ENCODE data around the gene CDH13. TPM values are rescaled to one million over a fixed set of nuclear protein-coding genes. Genes with fewer than 3 reads are reported as not detected.

The CDH13 gene
- total and polyA plus RNA-seq, 2 donors (not counting 3 experiments of a cell fraction or from before 2014, with no cell fraction given): 96.6 to 124 TPM

GRCh38 chr16:83215406-83216001 is 588.7 kb downstream of the CDH13 start:
- Histone ChIP-seq H3K4me2 (ENCODE audit: insufficient read depth, low read length) (no peak overlapping the region), H3K9ac (replicated peaks; ENCODE audit: extremely low read depth, insufficient read depth, low read length) (no peak overlapping the region), H3K4me1 (ENCODE audit: control insufficient read depth, extremely low read depth, insufficient read depth, low read length) (no peaks in the 10 kb centered on the region), H3K9me3 (replicated peaks; ENCODE audit: control insufficient read depth, insufficient read depth, low read length) (no peaks in the 10 kb centered on the region), H3K36me3 (ENCODE audit: control insufficient read depth in 2 of 2, extremely low read depth in 1 of 2, insufficient read depth in 2 of 2, low read length in 2 of 2) (no peaks in the 10 kb centered on the region), H3K4me3 (replicated peaks in 1 of 3; ENCODE audit: insufficient read depth in 1 of 3, low read depth in 1 of 3, low read length in 3 of 3) (no peak overlapping the region), H3K27ac (ENCODE audit: insufficient read depth, low read depth, low read length) (no peak overlapping the region), H3K79me2 (ENCODE audit: control insufficient read depth, insufficient read depth, low read length) (no peaks in the 10 kb centered on the region), H2AFZ (ENCODE audit: low read depth, low read length) (no peak overlapping the region), H4K20me1 (replicated peaks; ENCODE audit: control insufficient read depth, extremely low read depth, insufficient read depth, low read length) (no peaks in the 10 kb centered on the region), H3K27me3 (ENCODE audit: control insufficient read depth in 2 of 2, insufficient read depth in 2 of 2, low read length in 2 of 2) (no peaks in the 10 kb centered on the region), H3K9me1 (replicated peaks; ENCODE audit: control insufficient read depth, extremely low read depth, insufficient read depth, low read length) (no peaks in the 10 kb centered on the region)
- TF ChIP-seq EZH2 (IDR thresholded peaks at IDR 0.05; ENCODE audit: borderline replicate concordance, low read depth, low read length, severe bottlenecking): no peak
- peak; percentile 74 to 78 for TF ChIP-seq CTCF (IDR thresholded peaks at IDR 0.05; ENCODE audit: extremely low read depth in 1 of 2, insufficient read depth in 1 of 2, low read depth in 1 of 2, low read length in 2 of 2)
- no peak for TF ChIP-seq FOS (IDR thresholded peaks at IDR 0.05; ENCODE audit: borderline replicate concordance, insufficient read depth, low read length)
- dilution Hi-C loops (cut with MboI; ENCODE audit: extremely low pct_ligation_motif_present, low sequenced_read_pairs) (no loop called here), intact Hi-C loops (cut with micrococcal nuclease) (loop anchor here (1.0 to 5.0 kb wide), 12 partner anchors 102 to 952 kb away; partner anchors contain the start of gene CDH13)
- DNase-seq (ENCODE audit: low read depth, low spot score): peak; percentile 48
- CTCF ChIA-PET: interaction anchor here (0.6 to 5.8 kb wide), 35 partner anchors 12 to 985 kb away, joined by 3 to 62 read pairs (median 4); no protein-coding TSS in a partner anchor
- BruUV-seq (replicated peaks): no TSS peak
- POLR2A ChIA-PET: no interaction called here
- FAIRE-seq: peak; percentile 71

GRCh38 chr16:83219285-83219684 is 592.5 kb downstream of the CDH13 start:
- DNase-seq (ENCODE audit: low read depth, low spot score): no peak
- H3K4me1 ChIP-seq (ENCODE audit: control insufficient read depth, extremely low read depth, insufficient read depth, low read length): no peaks in the 10 kb centered on the region
- H4K20me1 ChIP-seq (replicated peaks; ENCODE audit: control insufficient read depth, extremely low read depth, insufficient read depth, low read length): no peaks in the 10 kb centered on the region
- no peaks in the 10 kb centered on the region for H3K79me2 ChIP-seq (ENCODE audit: control insufficient read depth, insufficient read depth, low read length)
- no peak overlapping the region for H3K27ac ChIP-seq (ENCODE audit: insufficient read depth, low read depth, low read length)
- dilution Hi-C loops (cut with MboI; ENCODE audit: extremely low pct_ligation_motif_present, low sequenced_read_pairs): no loop called here
- no peaks in the 10 kb centered on the region for H3K36me3 ChIP-seq (ENCODE audit: control insufficient read depth in 2 of 2, extremely low read depth in 1 of 2, insufficient read depth in 2 of 2, low read length in 2 of 2)
- no peak for TF ChIP-seq MAX (IDR thresholded peaks at IDR 0.05; ENCODE audit: insufficient read depth, insufficient read length)
- TF ChIP-seq POLR2AphosphoS5 (IDR thresholded peaks at IDR 0.05; ENCODE audit: insufficient read depth, low read depth, low read length): no peak
- no peak for TF ChIP-seq POLR2A (IDR thresholded peaks at IDR 0.05; ENCODE audit: low read depth, low read length)
- no peak for TF ChIP-seq GATA2 (IDR thresholded peaks at IDR 0.05; ENCODE audit: insufficient read depth, insufficient read length, low read depth, low read length)
- no peak for TF ChIP-seq MYC (IDR thresholded peaks at IDR 0.05; ENCODE audit: low read depth, low read length)
- TF ChIP-seq JUN (IDR thresholded peaks at IDR 0.05; ENCODE audit: borderline replicate concordance, insufficient read depth, insufficient read length, low read depth): no peak
- no peak for TF ChIP-seq EZH2 (IDR thresholded peaks at IDR 0.05; ENCODE audit: borderline replicate concordance, low read depth, low read length, severe bottlenecking)
- TF ChIP-seq CTCF (IDR thresholded peaks at IDR 0.05; ENCODE audit: extremely low read depth in 1 of 2, insufficient read depth in 1 of 2, low read depth in 1 of 2, low read length in 2 of 2): no peak
- TF ChIP-seq FOS (IDR thresholded peaks at IDR 0.05; ENCODE audit: borderline replicate concordance, insufficient read depth, low read length): no peak
- POLR2A ChIA-PET: no interaction called here
- no TSS peak for BruUV-seq (replicated peaks)
- no peaks in the 10 kb centered on the region for H3K9me3 ChIP-seq (replicated peaks; ENCODE audit: control insufficient read depth, insufficient read depth, low read length)
- H3K27me3 ChIP-seq (ENCODE audit: control insufficient read depth in 2 of 2, insufficient read depth in 2 of 2, low read length in 2 of 2): no peaks in the 10 kb centered on the region
- H3K9me1 ChIP-seq (replicated peaks; ENCODE audit: control insufficient read depth, extremely low read depth, insufficient read depth, low read length): no peaks in the 10 kb centered on the region
- H3K4me2 ChIP-seq (ENCODE audit: insufficient read depth, low read length): no peak overlapping the region
- intact Hi-C loops (cut with micrococcal nuclease): loop anchor here (5.0 kb wide), 4 partner anchors 138 to 592 kb away; partner anchors contain the start of gene CDH13
- no peak overlapping the region for H3K4me3 ChIP-seq (replicated peaks in 1 of 3; ENCODE audit: insufficient read depth in 1 of 3, low read depth in 1 of 3, low read length in 3 of 3)
- FAIRE-seq: no peak
- H2AFZ ChIP-seq (ENCODE audit: low read depth, low read length): no peak overlapping the region
- CTCF ChIA-PET: interaction anchor here (1.2 to 1.9 kb wide), 3 partner anchors 106 to 956 kb away, joined by 3 to 8 read pairs (median 3); no protein-coding TSS in a partner anchor
- no peak overlapping the region for H3K9ac ChIP-seq (replicated peaks; ENCODE audit: extremely low read depth, insufficient read depth, low read length)

Data from endothelial cell of umbilical vein (primary cell).